ENCODE measurements around the gene HADHB. TPM values are rescaled to one million over a fixed set of nuclear protein-coding genes. Genes with fewer than 3 reads are reported as not detected.

HADHB gene
- total and polyA plus RNA-seq, 10 of the 15 experiments (the other 5 are each of a cell fraction or from before 2014, with no cell fraction given) = 53.7 to 145 (median 85.5) TPM

GRCh38 chr2:26244309-26245230, at the start of gene HADHB, which contains the start of gene HADHA (continued):
- TF ChIP-seq CBX3 (IDR thresholded peaks at IDR 0.05; ENCODE audit: borderline replicate concordance, low read depth) (no peak), SMARCA5 (IDR thresholded peaks at IDR 0.05) (no peak; the same call in 1 of the 2 replicates), CREM (IDR thresholded peaks at IDR 0.05; ENCODE audit: low read depth) (no peak), DPF2 (IDR thresholded peaks at IDR 0.05) (peak; percentile 30; the same call in 1 of the 2 replicates), KDM1A (IDR thresholded peaks at IDR 0.05; ENCODE audit: borderline replicate concordance) (no peak), CREB1 (IDR thresholded peaks at IDR 0.05; ENCODE audit: low read depth) (peak; percentile 35; the same call in 1 of the 2 replicates), RELA (IDR thresholded peaks at IDR 0.05; ENCODE audit: borderline replicate concordance, partially characterized antibody) (peak; percentile 71), JUND (IDR thresholded peaks at IDR 0.05; ENCODE audit: low read depth, low read length) (no peak), GABPA (IDR thresholded peaks at IDR 0.05; ENCODE audit: low read depth) (no peak), CBFB (IDR thresholded peaks at IDR 0.05; ENCODE audit: low read depth) (peak; percentile 95), HDAC6 (IDR thresholded peaks at IDR 0.05; ENCODE audit: unreplicated experiment) (no peak), NFIC (IDR thresholded peaks at IDR 0.05; ENCODE audit: low read depth, low read length) (no peak), MXI1 (IDR thresholded peaks at IDR 0.05; ENCODE audit: low read depth, low read length) (peak; percentile 1), SIN3A (IDR thresholded peaks at IDR 0.05; ENCODE audit: low read depth, low read length) (no peak), RCOR1 (conservative IDR thresholded peaks at IDR 0.05; ENCODE audit: low read depth, low read length) (0 out of 2 replicates have a peak, but pooled peaks have one; percentile 44), HDGF (IDR thresholded peaks at IDR 0.05) (no peak), SREBF2 (IDR thresholded peaks at IDR 0.05; ENCODE audit: low read length) (no peak), SMC3 (IDR thresholded peaks at IDR 0.05; ENCODE audit: borderline replicate concordance, low read length) (0 out of 2 replicates have a peak, but pooled peaks have one; percentile 14), RAD21 (IDR thresholded peaks at IDR 0.05; ENCODE audit: insufficient read depth, low read depth, low read length) (no peak), GATAD2B (conservative IDR thresholded peaks at IDR 0.05; ENCODE audit: low read depth) (peak; percentile 23; the same call in 1 of the 2 replicates), EZH2 (IDR thresholded peaks at IDR 0.05; ENCODE audit: borderline replicate concordance, control insufficient read depth, low read depth, low read length) (no peak), FOS (IDR thresholded peaks at IDR 0.05; ENCODE audit: borderline replicate concordance, extremely low read depth, insufficient read length) (no peak), MEF2A (IDR thresholded peaks at IDR 0.05; ENCODE audit: insufficient read depth, low read depth, low read length) (no peak; the same call in 1 of the 2 replicates), BRCA1 (IDR thresholded peaks at IDR 0.05; ENCODE audit: low read depth, low read length) (no peak)
- TF ChIP-seq, protein P1, sequence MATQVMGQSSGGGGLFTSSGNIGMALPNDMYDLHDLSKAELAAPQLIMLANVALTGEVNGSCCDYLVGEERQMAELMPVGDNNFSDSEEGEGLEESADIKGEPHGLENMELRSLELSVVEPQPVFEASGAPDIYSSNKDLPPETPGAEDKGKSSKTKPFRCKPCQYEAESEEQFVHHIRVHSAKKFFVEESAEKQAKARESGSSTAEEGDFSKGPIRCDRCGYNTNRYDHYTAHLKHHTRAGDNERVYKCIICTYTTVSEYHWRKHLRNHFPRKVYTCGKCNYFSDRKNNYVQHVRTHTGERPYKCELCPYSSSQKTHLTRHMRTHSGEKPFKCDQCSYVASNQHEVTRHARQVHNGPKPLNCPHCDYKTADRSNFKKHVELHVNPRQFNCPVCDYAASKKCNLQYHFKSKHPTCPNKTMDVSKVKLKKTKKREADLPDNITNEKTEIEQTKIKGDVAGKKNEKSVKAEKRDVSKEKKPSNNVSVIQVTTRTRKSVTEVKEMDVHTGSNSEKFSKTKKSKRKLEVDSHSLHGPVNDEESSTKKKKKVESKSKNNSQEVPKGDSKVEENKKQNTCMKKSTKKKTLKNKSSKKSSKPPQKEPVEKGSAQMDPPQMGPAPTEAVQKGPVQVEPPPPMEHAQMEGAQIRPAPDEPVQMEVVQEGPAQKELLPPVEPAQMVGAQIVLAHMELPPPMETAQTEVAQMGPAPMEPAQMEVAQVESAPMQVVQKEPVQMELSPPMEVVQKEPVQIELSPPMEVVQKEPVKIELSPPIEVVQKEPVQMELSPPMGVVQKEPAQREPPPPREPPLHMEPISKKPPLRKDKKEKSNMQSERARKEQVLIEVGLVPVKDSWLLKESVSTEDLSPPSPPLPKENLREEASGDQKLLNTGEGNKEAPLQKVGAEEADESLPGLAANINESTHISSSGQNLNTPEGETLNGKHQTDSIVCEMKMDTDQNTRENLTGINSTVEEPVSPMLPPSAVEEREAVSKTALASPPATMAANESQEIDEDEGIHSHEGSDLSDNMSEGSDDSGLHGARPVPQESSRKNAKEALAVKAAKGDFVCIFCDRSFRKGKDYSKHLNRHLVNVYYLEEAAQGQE (IDR thresholded peaks at IDR 0.05; ENCODE audit: low read depth, low read length) = peak; percentile 46; the same call in 1 of the 2 replicates
- TF ChIP-seq, protein P2, sequence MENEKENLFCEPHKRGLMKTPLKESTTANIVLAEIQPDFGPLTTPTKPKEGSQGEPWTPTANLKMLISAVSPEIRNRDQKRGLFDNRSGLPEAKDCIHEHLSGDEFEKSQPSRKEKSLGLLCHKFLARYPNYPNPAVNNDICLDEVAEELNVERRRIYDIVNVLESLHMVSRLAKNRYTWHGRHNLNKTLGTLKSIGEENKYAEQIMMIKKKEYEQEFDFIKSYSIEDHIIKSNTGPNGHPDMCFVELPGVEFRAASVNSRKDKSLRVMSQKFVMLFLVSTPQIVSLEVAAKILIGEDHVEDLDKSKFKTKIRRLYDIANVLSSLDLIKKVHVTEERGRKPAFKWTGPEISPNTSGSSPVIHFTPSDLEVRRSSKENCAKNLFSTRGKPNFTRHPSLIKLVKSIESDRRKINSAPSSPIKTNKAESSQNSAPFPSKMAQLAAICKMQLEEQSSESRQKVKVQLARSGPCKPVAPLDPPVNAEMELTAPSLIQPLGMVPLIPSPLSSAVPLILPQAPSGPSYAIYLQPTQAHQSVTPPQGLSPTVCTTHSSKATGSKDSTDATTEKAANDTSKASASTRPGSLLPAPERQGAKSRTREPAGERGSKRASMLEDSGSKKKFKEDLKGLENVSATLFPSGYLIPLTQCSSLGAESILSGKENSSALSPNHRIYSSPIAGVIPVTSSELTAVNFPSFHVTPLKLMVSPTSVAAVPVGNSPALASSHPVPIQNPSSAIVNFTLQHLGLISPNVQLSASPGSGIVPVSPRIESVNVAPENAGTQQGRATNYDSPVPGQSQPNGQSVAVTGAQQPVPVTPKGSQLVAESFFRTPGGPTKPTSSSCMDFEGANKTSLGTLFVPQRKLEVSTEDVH (IDR thresholded peaks at IDR 0.05; ENCODE audit: low read depth, partially characterized antibody) = no peak
